ELR (cell line): Measurements from ENCODE around the gene UNC5A.

Experiments
- DNase-seq: peaks from one replicate; pipeline ENCODE4 v3.0.0-alpha.2; 2015; ENCODE audit warnings: low read depth

The UNC5A gene

DNA sequence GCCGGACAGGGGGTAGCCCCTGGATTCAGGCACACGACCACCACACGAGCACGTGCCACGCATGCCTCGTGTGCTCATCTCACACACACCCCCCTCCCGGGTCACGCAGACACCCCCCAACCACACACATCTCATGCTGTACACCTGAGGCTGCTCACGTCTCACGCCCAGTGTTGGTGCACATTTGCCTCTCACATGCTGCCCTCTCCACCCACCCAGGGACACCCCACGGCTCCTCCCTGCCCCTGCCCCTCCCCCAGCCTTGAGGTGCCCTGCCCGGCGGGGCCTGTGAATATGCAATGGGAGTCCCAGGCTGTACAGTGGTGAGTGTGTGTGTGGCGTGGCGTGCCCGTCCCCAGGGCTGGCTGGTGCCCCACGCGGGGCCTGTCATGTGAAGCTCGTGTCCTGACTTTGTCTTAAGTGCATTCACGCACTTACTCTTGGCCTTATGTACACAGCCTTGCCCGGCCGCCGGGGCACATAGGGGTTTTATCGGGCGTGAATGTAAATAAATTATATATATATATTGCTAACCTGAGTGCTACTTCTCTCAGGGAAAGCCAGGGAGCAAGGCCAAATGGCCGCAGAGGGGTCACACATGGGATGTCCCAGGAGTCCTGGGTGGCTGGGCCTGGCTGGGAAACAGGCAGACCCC, 70.1 kb downstream of the UNC5A start:
- DNase-seq: no peak

DNA sequence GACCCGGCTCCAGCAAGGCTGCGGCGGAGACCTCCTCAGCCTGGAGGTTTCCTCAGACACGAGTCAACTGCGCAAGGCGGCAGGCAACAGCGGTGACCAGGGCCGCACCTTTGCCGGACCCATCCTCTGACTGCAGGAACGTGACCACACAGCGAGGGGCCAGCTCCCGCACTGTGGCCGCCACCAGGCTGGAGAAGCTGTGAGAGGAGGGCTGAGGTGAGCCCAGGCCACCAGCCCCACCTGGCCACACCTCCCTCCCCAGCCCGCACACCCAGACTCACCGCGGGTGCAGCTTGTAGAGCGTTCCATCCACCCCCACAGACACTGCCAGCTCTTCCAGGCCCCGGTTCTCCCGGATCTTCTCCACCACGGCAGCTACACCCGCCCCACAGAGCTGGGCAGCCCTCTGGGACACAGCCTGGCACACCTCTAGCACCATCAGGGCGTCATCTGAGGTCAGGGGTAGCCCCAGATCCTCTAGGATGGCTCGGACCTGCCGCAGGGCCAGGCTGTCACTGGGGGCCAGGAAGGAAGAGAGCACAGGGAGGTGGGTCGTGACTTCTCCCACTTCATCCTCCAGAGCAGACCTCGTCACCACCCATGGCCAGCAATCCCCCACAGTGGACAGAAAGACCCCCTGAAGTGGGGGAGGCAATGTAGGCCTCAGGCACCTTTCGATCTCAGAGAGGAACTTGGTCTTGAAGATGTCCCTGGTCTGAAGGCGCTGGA, 70.8 kb downstream of the UNC5A start:
- no peak for DNase-seq

DNA sequence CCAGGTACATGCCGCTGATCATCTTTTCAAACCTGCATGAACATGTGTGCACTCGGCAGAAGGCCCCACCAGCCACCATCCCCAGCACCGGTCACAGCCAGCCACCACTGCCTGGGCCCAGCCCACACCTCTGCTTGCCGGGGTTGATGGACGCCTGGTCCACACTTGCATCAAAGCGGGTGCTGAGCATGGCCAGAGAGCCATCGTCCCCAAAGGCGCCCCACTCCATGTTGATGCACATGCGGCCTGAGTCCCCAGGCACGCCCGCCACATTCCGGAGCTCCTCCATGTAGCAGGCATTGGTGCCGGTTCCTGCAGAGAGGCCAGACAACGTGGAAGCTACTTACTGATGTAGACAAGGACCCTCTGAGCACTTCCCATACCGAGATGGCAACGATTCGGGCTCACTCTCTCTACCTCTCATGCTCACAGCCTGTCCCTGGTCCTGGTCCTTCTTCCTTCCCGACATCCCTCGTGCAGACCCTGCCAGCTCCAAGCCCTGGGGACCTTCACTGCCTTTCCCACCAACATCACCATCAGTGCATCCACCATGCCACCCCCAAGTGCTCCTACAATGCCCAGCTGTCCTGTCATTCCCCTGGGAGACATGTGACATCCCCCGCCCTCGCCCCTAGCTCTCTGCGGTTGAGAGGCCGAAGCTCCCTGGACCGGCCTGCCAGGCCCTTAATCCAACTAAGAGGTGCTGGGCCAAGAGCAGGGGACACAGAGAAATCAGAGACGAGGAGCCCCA, 71.6 kb downstream of the UNC5A start:
- no peak for DNase-seq

DNA sequence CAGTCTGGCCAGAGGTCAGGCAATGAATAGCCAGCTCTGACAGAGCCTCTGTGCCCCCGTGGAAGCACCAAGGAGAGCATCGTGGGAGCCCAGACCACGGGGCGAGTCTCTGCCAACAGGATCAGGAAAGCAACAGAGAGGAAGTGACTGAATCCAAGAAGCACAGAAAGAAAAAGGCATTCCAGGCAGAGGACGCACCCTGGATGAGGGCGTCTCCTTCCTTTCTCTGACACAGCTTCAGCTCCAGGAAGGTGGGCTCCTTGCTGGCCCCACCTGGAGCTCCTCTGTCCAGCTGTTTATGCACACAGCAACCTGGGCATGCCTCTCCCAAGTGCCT, 72.2 kb downstream of the UNC5A start:
- no peak for DNase-seq

DNA sequence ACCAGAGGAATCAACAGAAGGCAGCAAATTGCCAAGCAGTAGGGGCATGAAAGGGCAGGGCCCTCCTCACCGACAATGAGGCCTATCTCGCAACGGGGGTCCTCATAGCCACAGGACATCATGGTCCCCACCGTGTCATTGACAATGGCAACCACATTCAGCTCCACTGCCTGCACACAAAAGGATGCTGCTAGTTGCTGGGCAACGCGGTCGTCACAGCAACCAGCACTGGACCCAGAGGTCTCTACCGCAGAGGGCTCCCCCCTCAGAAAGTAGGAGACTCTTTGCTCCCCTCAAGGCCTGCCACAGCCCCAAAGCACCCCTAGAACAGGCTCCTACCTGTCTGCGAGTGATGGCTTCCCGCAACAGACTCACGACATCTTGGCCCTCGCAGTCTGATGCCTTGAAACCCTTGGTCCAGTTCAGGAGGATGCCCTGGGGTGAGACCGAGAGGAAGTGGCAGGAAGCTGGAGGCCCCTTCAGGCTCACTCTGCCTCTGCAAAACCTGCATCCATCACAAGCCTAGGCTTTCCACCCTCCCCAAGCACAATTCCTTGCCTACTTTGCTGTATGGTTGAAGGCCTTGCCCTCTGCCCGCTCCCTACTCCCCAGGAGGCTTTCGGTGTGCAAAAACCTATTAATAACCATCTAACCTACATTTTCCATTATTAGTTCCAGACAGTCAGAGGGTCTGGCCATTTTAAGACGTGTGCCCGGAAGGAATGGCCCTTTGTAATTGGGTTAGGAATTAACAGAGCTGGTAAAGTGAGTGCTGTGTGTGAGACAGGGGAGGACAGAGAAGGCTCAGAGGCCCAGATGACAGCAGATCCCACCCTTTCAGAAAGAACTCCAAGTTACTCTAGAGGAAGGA, 73.6 kb downstream of the UNC5A start:
- DNase-seq: no peak

DNA sequence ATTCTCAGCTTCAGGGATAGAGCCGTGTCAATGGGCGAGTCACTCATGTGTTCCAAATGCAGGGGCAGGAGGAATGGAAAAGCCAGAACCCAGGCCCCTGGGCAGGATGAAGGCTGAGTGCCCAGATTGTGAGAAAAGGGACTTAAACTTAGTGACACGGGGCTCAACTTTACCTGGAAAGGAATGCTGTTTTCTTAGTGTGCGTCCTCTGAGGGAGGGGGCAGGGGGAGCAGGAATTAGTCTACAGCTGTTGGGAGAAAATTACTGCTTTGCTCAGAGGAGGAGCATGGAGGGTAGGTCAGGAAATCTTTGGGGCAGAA, 74.2 kb downstream of the UNC5A start:
- DNase-seq: no peak

DNA sequence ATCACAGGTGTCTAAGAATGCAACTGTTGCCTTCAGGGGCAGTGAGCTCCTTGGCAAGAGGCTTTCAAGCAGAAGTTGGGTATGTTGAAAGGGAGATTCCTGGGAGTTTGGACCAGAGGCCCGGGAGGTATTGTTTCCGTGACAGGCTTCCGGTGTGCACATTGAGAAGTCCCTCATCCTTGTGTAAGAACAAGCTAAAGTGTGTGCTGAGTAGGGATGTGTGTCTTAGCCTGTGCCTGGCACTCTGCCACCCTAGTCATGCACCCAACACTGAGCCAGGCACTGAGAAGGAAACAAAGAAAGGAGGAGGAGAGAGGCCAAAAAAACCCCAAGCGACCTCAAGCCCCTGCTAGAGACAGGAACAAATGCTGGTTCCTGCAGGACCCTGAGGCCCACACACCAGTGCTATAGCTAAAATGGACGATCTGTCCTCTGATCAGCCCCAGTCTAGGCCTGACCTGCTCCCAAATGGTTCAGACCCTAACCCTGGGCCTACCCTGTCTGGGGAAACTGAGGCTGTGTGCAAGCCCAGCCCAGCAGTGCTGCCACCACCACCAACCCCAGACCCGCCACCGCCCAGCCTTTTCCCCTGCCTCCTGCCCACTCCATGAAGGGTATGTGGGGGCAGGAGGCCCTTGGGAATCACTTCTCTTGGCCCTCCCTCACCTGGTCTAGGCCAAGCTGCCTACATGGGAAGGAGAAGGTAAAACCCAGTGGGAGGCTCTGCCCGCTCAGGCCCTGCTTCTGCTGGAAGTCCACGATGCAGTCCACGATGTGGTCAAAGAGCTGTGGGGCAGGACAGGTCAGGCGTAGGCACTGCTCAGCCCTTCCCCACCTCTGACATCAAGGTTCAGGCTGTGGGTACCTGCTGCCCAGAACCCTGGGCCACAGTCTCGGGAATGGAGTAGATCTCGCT, 76.2 kb downstream of the UNC5A start:
- no peak for DNase-seq

DNA sequence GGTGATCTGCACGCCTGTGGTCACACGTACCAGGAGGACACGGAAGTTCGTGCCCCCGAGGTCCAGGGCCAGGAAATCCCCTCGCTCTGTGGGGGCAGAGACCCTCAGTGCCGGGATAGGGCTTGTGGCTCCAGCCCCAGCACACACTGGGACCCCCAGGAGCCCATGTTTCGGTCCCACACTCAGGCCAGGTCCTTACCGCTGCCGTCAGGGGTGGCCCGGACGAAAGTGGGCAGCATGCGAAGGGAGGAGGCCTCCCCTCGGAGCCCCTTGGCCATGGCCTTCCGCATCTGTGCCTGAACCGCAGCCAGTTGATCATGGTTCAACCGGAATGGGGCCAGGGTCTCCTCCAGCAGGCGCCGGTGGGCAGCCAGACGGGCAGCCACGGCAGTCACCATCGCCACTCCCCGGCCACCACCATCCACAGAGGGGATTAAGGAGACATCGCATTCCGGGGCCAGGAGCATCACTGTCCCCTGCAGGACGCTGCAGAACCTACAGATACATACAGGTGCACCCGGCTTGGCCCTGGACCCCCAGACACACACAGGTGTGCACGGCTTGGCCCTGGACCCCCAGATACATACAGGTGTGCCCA, 77.0 kb downstream of the UNC5A start:
- DNase-seq: no peak

DNA sequence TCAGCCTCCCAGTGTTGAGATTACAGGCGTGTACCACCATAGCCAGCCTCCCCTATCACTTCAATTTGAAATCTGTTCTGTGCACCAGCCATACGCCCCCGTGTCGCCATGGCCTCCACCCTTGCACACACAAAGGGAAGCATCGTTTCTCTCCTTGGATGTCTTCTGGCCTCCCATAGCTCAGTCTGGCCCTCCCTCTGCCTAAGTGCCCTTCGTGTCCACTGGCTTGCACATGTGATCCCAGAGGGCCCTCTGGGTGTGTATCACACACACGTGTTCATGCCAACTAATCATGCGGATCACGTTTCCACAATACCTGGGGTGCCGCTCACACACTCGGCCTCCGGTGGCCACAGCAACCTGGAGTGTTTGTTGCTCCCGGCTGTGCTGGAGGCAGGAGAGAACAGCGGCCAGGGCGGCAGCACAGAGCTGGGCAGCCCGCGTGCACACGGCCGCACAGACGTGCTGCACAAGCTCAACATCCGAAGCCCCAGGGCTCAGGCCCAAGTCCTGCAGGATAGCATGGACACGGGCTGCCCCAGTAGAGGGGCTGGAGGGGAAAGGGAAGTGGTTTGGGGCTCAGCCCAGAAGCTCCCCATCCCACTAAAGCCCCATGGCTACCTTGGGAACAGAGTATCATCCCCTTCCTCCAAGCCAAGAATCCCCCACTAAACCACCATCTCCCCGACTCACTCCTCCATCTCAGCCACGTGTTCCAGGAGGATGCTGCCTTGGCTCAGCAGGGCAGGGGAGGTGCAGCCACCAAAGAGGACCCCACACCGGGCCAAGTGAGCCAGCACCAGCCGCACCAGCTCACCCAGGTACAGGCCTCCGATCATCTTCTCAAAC, 77.9 kb downstream of the UNC5A start:
- DNase-seq: no peak

DNA sequence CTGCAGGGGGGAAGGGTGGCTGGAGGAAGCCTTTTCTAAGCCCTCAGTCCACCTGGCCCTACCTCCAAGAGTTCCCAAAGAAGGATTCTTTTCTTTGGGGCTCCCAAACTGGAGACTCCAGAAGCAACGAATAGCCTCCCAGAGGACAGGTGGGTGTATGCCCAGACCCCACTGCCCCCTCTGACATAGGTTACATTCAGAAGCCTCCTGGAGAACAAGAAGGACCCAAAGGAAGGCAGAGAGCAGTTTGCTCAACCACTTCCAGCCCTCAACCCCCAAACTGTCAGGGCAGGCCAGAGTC, 78.5 kb downstream of the UNC5A start:
- DNase-seq: no peak

DNA sequence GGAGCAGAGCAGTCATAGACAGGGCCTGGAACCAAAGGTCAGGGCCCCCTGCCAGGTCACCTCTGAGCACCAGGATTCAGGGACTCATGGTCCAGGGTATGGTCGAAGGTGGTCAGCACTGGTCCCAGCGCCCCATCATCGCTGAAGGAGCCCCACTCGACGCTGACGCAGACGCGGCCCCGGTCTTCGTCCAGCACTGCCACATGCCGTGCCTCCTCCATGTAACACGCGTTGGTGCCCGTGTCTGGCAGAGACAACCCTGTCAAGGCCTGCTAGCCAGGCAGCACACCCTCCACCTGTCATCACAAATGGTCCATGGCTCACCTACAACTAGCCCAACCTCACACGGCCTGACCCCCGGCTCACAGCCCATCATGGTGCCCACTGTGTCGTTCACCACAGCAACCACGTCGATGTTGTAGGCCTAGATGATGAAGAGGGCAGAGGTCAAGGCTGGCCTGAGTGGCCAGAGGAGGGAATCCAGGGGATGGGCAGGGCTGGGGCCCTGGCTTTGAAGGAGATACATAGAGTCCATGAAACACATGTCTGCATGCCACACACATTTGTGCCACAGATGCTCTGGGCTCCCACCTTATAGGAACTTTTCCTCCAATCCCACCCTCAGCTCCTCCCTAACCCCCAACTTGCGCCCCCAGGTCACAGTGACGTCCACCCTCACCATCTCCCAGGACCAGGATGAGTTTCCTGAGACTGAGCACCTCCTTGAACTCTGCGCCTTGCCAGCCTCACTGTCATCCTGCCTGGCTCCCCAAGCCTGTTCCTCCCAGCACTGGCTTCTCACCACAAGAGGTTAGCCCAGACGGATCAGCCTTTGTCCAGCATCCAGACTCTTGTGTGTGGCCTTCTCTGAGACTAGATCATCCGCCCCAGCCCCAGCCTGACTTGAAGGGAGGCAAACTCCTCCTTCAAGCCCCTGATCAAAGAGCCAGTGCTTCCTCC, 79.2 kb downstream of the UNC5A start:
- no peak for DNase-seq

DNA sequence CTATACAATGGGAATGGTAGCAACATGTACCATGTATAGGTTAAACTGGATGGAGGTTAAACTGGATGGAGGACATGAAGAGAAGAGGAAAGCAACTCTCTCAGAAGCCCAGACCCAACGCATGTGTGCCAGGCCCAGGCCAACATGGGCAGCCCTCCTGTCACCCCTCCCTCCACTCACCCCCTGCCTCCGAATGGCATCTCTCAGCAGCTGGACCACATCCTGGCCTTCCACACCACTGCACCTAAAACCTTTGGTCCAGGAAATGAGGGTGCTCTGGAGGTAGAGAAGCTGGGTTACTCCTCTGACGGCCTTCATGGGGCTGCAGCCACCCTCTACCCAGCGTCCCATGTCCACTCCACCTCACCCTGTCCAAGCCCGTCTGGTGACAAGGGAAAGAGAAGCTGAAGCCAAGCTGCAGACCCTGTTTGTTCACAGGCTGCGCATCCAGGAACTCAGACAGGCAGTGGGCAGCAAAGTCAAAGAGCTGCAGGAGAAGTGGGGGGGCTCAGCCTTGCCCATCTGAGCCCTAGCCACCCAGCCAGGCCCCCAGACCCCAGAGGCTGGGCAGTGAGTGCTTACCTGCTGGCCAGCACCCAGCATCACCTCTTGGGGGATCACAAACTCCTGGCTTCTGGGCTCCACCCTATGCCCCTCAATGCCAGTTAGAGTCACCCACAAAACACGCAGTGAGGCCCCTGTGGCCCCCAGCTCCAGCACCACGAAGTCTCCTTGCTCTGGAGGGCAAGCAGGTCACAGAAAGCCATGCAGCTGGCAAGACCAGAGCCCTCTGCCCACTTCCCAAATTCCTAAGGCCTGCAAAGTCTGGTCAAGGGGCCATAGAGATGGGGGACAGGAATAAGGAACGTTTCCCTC, 80.3 kb downstream of the UNC5A start:
- no peak for DNase-seq

DNA sequence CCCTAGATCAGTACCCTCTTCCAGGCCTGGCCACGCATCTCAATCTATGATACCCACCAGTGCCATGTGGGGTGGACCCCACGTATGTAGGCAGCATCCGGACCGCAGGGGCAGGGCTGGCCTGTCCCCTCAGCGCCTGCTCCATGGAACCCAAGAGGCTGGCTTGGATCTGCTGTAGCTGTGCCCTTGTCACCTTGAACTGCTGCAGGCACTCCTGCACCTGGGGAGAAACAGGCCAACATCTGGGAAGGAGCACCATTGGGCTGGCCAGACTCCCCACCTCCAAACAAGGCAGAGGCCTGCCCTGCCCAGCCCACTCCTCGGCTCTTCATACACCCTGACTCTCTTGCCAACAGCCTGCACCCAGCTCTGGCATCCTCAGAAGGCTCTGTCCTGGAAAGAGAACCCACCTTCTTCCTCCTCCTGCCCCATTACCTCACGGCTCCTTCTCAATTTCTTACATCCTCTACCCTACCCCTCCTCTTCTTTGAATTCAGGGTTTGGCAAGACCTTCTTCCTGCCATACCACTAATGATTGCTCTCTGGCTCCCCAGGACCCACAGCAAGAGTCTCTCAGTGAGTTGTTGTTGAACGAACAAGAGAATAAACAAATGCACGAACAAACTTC, 81.1 kb downstream of the UNC5A start:
- no peak for DNase-seq

DNA sequence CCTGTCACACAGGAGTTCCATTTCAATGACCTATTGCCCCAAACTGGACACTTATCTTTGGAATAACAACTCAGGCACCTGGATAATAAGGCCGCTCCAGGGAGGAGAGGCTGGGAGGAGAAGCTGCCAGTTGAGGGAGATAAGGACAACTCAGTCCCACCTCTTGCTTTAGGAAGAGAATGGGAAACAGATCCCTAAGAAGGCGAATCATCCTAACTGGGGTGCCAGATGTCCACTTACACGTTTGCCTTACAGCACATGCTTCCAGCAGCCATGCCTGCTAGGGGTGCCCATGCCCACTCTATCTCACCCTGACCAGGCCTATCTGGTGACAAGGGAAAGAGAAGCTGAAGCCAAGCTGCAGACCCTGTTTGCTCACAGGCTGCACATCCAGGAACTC, 82.3 kb downstream of the UNC5A start:
- no peak for DNase-seq

DNA sequence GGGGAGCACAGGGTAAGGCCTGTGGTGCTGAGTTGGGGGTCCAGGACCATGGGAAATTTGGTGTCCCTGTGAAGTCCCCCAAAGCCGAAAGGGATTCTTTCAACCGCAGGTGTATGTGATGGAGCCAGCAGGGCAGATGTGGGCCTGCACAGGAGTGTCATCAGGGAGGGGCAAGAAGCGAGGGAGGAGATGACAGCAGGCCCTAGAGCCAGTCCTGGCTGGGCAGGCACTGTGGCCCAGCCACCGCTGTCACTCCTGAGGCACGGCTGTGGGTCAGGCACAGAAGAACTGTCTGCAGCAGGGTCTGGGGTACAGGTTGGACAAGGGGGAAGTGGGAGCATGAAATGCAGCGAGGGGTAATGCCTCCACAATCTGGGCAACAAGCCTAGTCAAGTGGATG, 83.9 kb downstream of the UNC5A start:
- DNase-seq: no peak

DNA sequence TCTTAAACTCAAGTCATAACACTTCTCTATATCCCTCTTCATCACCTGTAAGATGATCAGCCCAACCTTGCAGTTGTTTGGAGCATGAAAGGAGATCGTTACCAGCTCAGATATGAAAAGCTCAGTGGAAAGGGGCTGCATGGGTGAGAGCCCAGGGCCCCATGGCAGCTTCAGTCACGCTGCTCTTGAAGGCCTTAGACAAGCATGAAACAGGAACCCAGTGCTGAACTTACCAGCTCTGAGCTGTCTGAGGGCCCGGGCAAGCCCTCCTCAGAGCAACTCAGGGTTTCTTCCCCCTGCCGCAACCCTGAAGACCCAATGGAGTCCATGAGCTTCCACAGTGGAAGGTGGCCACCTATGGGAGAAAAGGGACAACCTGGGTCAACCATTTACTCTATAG, 85.5 kb downstream of the UNC5A start:
- no peak for DNase-seq

DNA sequence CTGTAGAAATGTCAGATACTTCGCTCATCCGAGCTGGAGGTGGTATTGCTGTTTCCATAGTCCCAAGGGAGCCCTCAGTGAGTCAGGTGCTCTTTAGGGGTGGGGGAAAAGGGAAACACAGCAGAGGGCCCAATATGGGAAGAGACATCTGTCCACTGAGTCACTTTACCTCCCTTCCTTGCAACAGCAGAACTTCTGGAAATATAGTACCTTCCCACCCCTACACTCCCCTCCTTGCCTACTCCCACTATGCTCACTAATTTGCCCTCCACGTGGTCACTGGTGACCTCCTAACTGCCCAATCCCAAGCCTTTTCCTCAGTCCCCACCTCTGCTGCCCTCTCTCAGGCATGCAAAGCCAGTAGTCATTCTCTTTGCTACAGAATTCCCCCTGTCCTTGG, 86.9 kb downstream of the UNC5A start:
- DNase-seq: no peak
